ENCODE results near the gene SMARCE1.

DNA sequence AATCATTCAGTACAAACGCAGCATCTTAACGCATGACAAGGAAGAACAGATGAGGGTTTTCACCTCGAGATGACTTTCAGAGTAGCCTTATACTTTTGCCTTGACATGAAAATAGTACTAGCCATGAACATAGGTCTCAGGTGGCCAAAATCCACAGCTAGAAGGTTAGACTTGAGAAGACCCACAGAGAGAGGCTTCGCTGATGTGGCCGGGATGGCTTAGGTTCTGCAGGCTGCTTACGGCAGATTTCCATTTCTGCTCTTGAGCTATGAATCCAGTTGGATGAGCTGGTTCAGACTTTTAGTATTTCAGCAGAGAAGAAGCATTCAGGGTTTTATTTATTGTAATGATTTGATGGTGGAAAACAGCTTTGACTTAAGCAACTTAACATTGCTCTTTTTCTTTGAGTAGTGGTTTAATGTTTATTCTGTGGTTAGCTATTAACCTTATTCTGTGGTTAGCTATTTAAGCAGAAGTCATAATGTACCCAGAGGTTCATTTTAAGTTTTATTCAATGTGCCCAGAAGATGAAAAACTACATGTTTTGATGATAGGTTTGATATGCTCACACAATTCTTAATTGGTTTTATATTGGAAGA is 48.4 kb upstream of the SMARCE1 start:
- TF ChIP-seq, protein P1, sequence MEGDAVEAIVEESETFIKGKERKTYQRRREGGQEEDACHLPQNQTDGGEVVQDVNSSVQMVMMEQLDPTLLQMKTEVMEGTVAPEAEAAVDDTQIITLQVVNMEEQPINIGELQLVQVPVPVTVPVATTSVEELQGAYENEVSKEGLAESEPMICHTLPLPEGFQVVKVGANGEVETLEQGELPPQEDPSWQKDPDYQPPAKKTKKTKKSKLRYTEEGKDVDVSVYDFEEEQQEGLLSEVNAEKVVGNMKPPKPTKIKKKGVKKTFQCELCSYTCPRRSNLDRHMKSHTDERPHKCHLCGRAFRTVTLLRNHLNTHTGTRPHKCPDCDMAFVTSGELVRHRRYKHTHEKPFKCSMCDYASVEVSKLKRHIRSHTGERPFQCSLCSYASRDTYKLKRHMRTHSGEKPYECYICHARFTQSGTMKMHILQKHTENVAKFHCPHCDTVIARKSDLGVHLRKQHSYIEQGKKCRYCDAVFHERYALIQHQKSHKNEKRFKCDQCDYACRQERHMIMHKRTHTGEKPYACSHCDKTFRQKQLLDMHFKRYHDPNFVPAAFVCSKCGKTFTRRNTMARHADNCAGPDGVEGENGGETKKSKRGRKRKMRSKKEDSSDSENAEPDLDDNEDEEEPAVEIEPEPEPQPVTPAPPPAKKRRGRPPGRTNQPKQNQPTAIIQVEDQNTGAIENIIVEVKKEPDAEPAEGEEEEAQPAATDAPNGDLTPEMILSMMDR (IDR thresholded peaks at IDR 0.05; ENCODE audit: poor library complexity, severe bottlenecking): no peak
- TF ChIP-seq POLR2AphosphoS5 (IDR thresholded peaks at IDR 0.05) (no peak), EP300 (conservative IDR thresholded peaks at IDR 0.05; ENCODE audit: poor library complexity, severe bottlenecking) (no peak), TAF1 (IDR thresholded peaks at IDR 0.05; ENCODE audit: low read depth) (no peak)
